Heart right ventricle (tissue), 16 donors: ENCODE data around the gene ITGAD. TPM values are rescaled to one million over a fixed set of nuclear protein-coding genes. Genes with fewer than 3 reads are reported as not detected.

Experiments used
- ATAC-seq, 8 donors: fragments of 200-7000 bp; cut with Tn5 transposase; one replicate each; pipeline ENCODE4 v1.9.1; 2020; ENCODE audit warnings: mild to moderate bottlenecking in 8 of 8, moderate library complexity in 8 of 8, moderate number of reproducible peaks in 1 of 8
- DNase-seq, 2 donors: peaks; one replicate each; pipeline ENCODE4 v3.0.0-alpha.2; 2020
- H3K27ac ChIP-seq, 10 donors: fragments of 200-600 bp; sonication (generic) in 2 of 10; one replicate each; pipeline versions ENCODE4 v1.5.0 to v1.8.0; 2020 to 2022; ENCODE audit warnings: mild to moderate bottlenecking in 3 of 10
- H3K27me3 ChIP-seq, 7 donors: fragments of 200-600 bp; one replicate each; pipeline ENCODE4 v1.8.0; 2021 to 2022; ENCODE audit warnings: mild to moderate bottlenecking in 2 of 7
- H3K36me3 ChIP-seq, 9 donors: fragments of 200-600 bp; sonication (generic) in 1 of 9; one replicate each; pipeline versions ENCODE4 v1.5.0 to v1.8.0; 2020 to 2022; ENCODE audit warnings: mild to moderate bottlenecking in 2 of 9
- H3K4me1 ChIP-seq, 9 donors: fragments of 200-600 bp; sonication (generic) in 1 of 9; one replicate each; pipeline versions ENCODE4 v1.5.0 to v1.8.0; 2020 to 2022; ENCODE audit warnings: mild to moderate bottlenecking in 4 of 9
- H3K4me3 ChIP-seq, 10 donors: fragments of 200-600 bp; sonication (generic) in 2 of 10; one replicate each; pipeline versions ENCODE4 v1.5.0 to v1.8.0; 2020 to 2022; ENCODE audit warnings: mild to moderate bottlenecking in 7 of 10, moderate library complexity in 2 of 10
- H3K9me3 ChIP-seq, 11 donors: fragments of 200-600 bp in 10 of 11; sonication (generic) in 2 of 11; one replicate each; pipeline versions ENCODE4 v1.5.0 to v1.8.0; 2013 to 2022; ENCODE audit warnings: mild to moderate bottlenecking in 2 of 11, control low read depth in 1 of 11, moderate library complexity in 1 of 11
- WGBS, 2 donors: extraction: QIAGEN DNeasy Blood & Tissue Kit; methylation state at CpG; one replicate each; pipeline ENCODE4 v1.1.7; 2013; ENCODE audit warnings: inconsistent platforms in 1 of 2; 5-methylcytosine and 5-hydroxymethylcytosine counted together
- intact Hi-C, 10 donors: fragments of 100-400 bp; cut with DNase I; formaldehyde crosslinking; loops; one replicate each; pipeline versions ENCODE4 v1.11.1 to v1.14.2; 2022
- polyA plus RNA-seq, 2 donors: library from polyadenylated mRNA; stranded (reverse); fragments of 200-250 nt; gene quantifications; one replicate each; pipeline ENCODE4 v1.2.3, GENCODE V29; 2013
- total RNA-seq, 10 donors: library from RNA; stranded (reverse); fragmentation: NEBNext Ultra II Directional in 3 of 10; extraction: Animal tissue kit (Norgen Biotek cat#: 25700) in 3 of 10; gene quantifications; one replicate each; pipeline versions ENCODE4 v1.2.1 to v1.2.4, GENCODE V29; 2021 to 2023
- TF ChIP-seq, protein P1 (sequence below), 9 donors: fragments of 200-600 bp; sonication (generic) in 2 of 9; IDR thresholded peaks; one replicate each; pipeline versions ENCODE4 v1.5.0 to v1.8.0; 2021 to 2022; ENCODE audit warnings: antibody characterized with exemption in 9 of 9, mild to moderate bottlenecking in 5 of 9, moderate library complexity in 1 of 9
- donor health status: Arrhythmogenic right ventricular cardiomyopathy.
- donor health status: ischemic (EF 13 %, LVEDD 7.1; RV severe dilation, severe dysfunction).
- donor health status: healthy with polysubstance abuse.
- donor health status: DM: no; HTN: yes; CAD: no.
- donor health status: DM: no; HTN: no; CAD: no.
- donor health status: ischemic (EF 25% LVEDD 6.9; RV normal size, moderate dysfunction).
- donor health status: ischemic (EF 25% LVEDD 5.7; RV mildly dilated, moderate dysfunction).
- donor health status: healthy.
- donor health status: DM: yes; HTN: yes; CAD: no.
- donor health status: Ischemic cardiomyopathy.
- donor health status: ischemic (EF 35%, LVEDD 5.7; RV mildly dilated, moderate dysfunction).
- donor health status: nonischemic (EF 11% LVEDD 7.7; RV severe dilation, severe dysfunction).
- donor health status: DM: yes; HTN: yes; CAD: no.
- donor health status: PGD.
- donor health status: ischemic (EF 29% LVEDD 5.4; RV normal size, mild dysfunction).
- donor health status: nonischemic (EF 23%, LVEDD 6.1; RV moderate dilation, normal function).

ITGAD gene
- total and polyA plus RNA-seq, 12 donors, result 0.01 to 0.39 TPM; not detected in 10

DNA sequence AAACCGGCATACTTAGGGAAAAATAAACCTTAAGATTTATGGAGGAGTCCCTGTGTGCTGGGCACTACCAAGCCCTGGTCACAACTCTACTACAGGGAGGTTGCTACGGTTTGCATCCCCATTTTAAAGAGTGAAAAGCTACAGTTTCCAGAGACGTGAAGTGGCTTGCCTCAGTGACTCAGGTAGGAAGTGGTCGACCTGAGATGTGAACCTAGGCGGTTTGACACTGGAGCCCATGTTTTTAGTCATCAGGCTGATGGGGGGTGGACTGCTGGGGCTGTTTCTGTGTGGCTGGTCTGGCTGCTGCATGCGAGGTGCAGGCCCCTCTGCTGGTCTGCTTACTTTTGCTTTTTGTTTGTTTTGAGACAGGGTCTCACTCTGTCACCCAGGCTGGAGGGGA lies 28.5 kb downstream of the ITGAD start:
- Histone ChIP-seq H3K27ac (no peak overlapping the region), H3K36me3 (peaks cover 0 to 10% (median 0%) of the 10 kb centered on the region in 9 donors), H3K4me1 (peaks cover 0 to 23% (median 0%) of the 10 kb centered on the region in 9 donors), H3K27me3 (peaks cover 0 to 4% (median 0%) of the 10 kb centered on the region in 7 donors), H3K4me3 (no peak overlapping the region), H3K9me3 (no peaks in the 10 kb centered on the region)
- DNase-seq (no peak), ATAC-seq (no peak)
- intact Hi-C loops, result no loop called here
- 69 to 72% methylated on average over 6 of the region's 6 CpGs for WGBS, 2 donors
- TF ChIP-seq, protein P1, sequence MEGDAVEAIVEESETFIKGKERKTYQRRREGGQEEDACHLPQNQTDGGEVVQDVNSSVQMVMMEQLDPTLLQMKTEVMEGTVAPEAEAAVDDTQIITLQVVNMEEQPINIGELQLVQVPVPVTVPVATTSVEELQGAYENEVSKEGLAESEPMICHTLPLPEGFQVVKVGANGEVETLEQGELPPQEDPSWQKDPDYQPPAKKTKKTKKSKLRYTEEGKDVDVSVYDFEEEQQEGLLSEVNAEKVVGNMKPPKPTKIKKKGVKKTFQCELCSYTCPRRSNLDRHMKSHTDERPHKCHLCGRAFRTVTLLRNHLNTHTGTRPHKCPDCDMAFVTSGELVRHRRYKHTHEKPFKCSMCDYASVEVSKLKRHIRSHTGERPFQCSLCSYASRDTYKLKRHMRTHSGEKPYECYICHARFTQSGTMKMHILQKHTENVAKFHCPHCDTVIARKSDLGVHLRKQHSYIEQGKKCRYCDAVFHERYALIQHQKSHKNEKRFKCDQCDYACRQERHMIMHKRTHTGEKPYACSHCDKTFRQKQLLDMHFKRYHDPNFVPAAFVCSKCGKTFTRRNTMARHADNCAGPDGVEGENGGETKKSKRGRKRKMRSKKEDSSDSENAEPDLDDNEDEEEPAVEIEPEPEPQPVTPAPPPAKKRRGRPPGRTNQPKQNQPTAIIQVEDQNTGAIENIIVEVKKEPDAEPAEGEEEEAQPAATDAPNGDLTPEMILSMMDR (IDR thresholded peaks at IDR 0.05), result no peak

DNA sequence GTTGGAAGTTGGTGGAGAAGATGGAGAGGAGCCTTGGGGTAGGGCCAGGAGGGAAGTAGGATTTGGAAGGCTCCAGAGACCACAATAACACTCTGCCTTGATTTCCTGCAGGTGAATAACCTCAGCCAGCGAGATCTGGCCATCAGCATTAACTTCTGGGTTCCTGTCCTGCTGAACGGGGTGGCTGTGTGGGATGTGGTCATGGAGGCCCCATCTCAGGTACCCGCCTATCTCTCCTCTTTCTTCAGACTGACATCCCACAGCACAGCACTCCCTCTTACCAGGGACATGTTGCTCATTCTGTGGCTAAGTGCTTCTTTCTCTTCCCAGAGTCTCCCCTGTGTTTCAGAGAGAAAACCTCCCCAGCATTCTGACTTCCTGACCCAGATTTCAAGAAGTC lies 30.1 kb downstream of the ITGAD start:
- DNase-seq (no peak), ATAC-seq (peak in 4 of 8 donors; percentile 3 to 25 (median 14))
- Histone ChIP-seq H3K4me1 (peaks cover 0 to 34% (median 0%) of the 10 kb centered on the region in 9 donors), H3K27me3 (peaks cover 0 to 4% (median 0%) of the 10 kb centered on the region in 7 donors), H3K4me3 (no peak overlapping the region), H3K36me3 (peaks cover 0 to 10% (median 0%) of the 10 kb centered on the region in 9 donors), H3K27ac (peak overlapping the region in 5 of 10 donors; percentile 12 to 44 (median 27)), H3K9me3 (no peaks in the 10 kb centered on the region)
- WGBS, 2 donors, result 51 to 59% methylated on average over 3 of the region's 3 CpGs
- intact Hi-C loops, result no loop called here
- TF ChIP-seq, protein P1 (IDR thresholded peaks at IDR 0.05), result no peak

GRCh38 chr16:31423801-31424200 lies 30.7 kb downstream of the ITGAD start:
- DNase-seq (no peak), ATAC-seq (peak in 4 of 8 donors; percentile 2 to 12 (median 4))
- 55 to 57% methylated on average over 12 of the region's 12 CpGs for WGBS, 2 donors
- TF ChIP-seq, protein P1 (IDR thresholded peaks at IDR 0.05), result no peak
- peaks cover 0 to 10% (median 0%) of the 10 kb centered on the region in 9 donors for H3K36me3 ChIP-seq
- no peak overlapping the region for H3K4me3 ChIP-seq
- H3K27me3 ChIP-seq, result peaks cover 0 to 4% (median 0%) of the 10 kb centered on the region in 7 donors
- peak overlapping the region in 5 of 10 donors; percentile 12 to 44 (median 27) for H3K27ac ChIP-seq
- H3K4me1 ChIP-seq, result peaks cover 0 to 39% (median 4%) of the 10 kb centered on the region in 9 donors
- H3K9me3 ChIP-seq, result no peaks in the 10 kb centered on the region
- intact Hi-C loops, result no loop called here

GRCh38 chr16:31427441-31428278 lies 34.5 kb downstream of the ITGAD start:
- ATAC-seq (peak in 7 of 8 donors; percentile 26 to 50 (median 30)), DNase-seq (peak; percentile 45 to 79)
- peak overlapping the region; percentile 21 to 60 (median 55) for H3K4me3 ChIP-seq
- H3K4me1 ChIP-seq, result peaks cover 0 to 71% (median 16%) of the 10 kb centered on the region in 9 donors
- H3K36me3 ChIP-seq, result peaks cover 0 to 10% (median 0%) of the 10 kb centered on the region in 9 donors
- H3K9me3 ChIP-seq, result no peaks in the 10 kb centered on the region
- intact Hi-C loops, result no loop called here
- TF ChIP-seq, protein P1 (IDR thresholded peaks at IDR 0.05), result no peak
- H3K27ac ChIP-seq, result peak overlapping the region; percentile 86 to 99 (median 95)
- 10 to 13% methylated on average over 60 to 67 of the region's 83 CpGs for WGBS, 2 donors
- peaks cover 0 to 4% (median 0%) of the 10 kb centered on the region in 7 donors for H3K27me3 ChIP-seq
